Naive thymus-derived CD4-positive, alpha-beta T cell (primary cell): Measurements from ENCODE around the gene TSG101. TPM values are rescaled to one million over a fixed set of nuclear protein-coding genes. Genes with fewer than 3 reads are reported as not detected.

ENCODE experiments used
- ATAC-seq: fragments of 150-1000 bp; cut with Tn5 transposase; 2 replicates; pipeline ENCODE4 v1.10.0; 2021; ENCODE audit warnings: mild to moderate bottlenecking, moderate library complexity
- CTCF ChIA-PET: fragments of 350-600 bp; sonication (Branson Sonifier 250); formaldehyde crosslinking; loops from one replicate; lab custom pipeline; 2021; ENCODE audit warnings: antibody characterized with exemption; lab: Charles Lee
- POLR2A ChIA-PET: fragments of 350-600 bp; sonication (Branson Sonifier 250); formaldehyde crosslinking; loops from one replicate; lab custom pipeline; 2021; ENCODE audit warnings: antibody characterized with exemption, inconsistent platforms; lab: Charles Lee
- DNase-seq, 9 donors: peaks; one replicate each; pipeline versions ENCODE4 v3.0.0 to v3.0.0-alpha.2; 2020 to 2022; ENCODE audit warnings: mixed read lengths in 1 of 9
- H3K27ac ChIP-seq: one replicate; pipeline ENCODE4 v1.7.0; 2013; ENCODE audit warnings: mild to moderate bottlenecking, low read depth, low read length, moderate library complexity
- H3K27me3 ChIP-seq, 2 donors: one replicate each; pipeline ENCODE4 v1.7.0; 2013; ENCODE audit warnings: low read length in 2 of 2, mild to moderate bottlenecking in 2 of 2, moderate library complexity in 2 of 2; ENCODE audit not compliant: control insufficient read depth in 2 of 2, insufficient read depth in 2 of 2
- H3K36me3 ChIP-seq, 3 experiments: 1 replicate in 2 of 3; 2 replicates in 1 of 3; pipeline ENCODE4 v1.7.0; 2013; ENCODE audit warnings: low read length in 3 of 3, mild to moderate bottlenecking in 3 of 3, moderate library complexity in 1 of 3; ENCODE audit not compliant: insufficient read depth in 3 of 3, control insufficient read depth in 2 of 3
- H3K4me1 ChIP-seq, 2 donors: one replicate each; pipeline ENCODE4 v1.7.0; 2013; ENCODE audit warnings: low read length in 2 of 2, mild to moderate bottlenecking in 2 of 2, moderate library complexity in 1 of 2; ENCODE audit not compliant: control insufficient read depth in 2 of 2, insufficient read depth in 2 of 2
- H3K4me3 ChIP-seq: 2 replicates; pipeline ENCODE4 v1.7.0; 2013; ENCODE audit warnings: mild to moderate bottlenecking, low read length
- H3K9me3 ChIP-seq, 3 experiments: 1 replicate in 2 of 3; 2 replicates in 1 of 3; pipeline ENCODE4 v1.7.0; 2013; ENCODE audit warnings: low read length in 3 of 3; ENCODE audit not compliant: control insufficient read depth in 2 of 3
- H3K27ac Mint-ChIP-seq, 9 donors: one replicate each; pipeline ENCODE4 v1.8.0; 2020 to 2022; ENCODE audit warnings: mixed read lengths in 9 of 9, mild to moderate bottlenecking in 8 of 9, moderate library complexity in 5 of 9, inconsistent platforms in 2 of 9
- H3K27me3 Mint-ChIP-seq, 5 donors: one replicate each; pipeline ENCODE4 v1.8.0; 2021 to 2022; ENCODE audit warnings: mixed read lengths in 5 of 5, mild to moderate bottlenecking in 1 of 5
- H3K36me3 Mint-ChIP-seq, 5 donors: one replicate each; pipeline ENCODE4 v1.8.0; 2020 to 2022; ENCODE audit warnings: mixed read lengths in 5 of 5, mild to moderate bottlenecking in 3 of 5, inconsistent platforms in 1 of 5
- H3K4me1 Mint-ChIP-seq, 7 donors: one replicate each; pipeline ENCODE4 v1.8.0; 2020 to 2022; ENCODE audit warnings: mixed read lengths in 7 of 7, mild to moderate bottlenecking in 3 of 7, inconsistent platforms in 1 of 7
- H3K4me3 Mint-ChIP-seq, 10 donors: one replicate each; pipeline ENCODE4 v1.8.0; 2020 to 2022; ENCODE audit warnings: mild to moderate bottlenecking in 10 of 10, mixed read lengths in 10 of 10, moderate library complexity in 6 of 10, inconsistent platforms in 2 of 10
- H3K9me3 Mint-ChIP-seq, 11 donors: one replicate each; pipeline ENCODE4 v1.8.0; 2020 to 2022; ENCODE audit warnings: mixed read lengths in 11 of 11, mild to moderate bottlenecking in 4 of 11, inconsistent platforms in 1 of 11, moderate library complexity in 1 of 11
- intact Hi-C, 2 donors: fragments of 100-400 bp; cut with micrococcal nuclease; formaldehyde crosslinking; loops; one replicate each; pipeline ENCODE4 v1.15.1; 2023
- polyA plus RNA-seq, 2 donors: library from polyadenylated mRNA; unstranded; fragments of 300-500 nt; fragmentation: Illumina TruSeq; gene quantifications; one replicate each; pipeline ENCODE4 v1.2.3, GENCODE V29; 2021
- total RNA-seq, 6 experiments: library from RNA in 5 of 6; stranded (reverse) in 5 of 6; gene quantifications; 1 replicate in 5 of 6; 2 replicates in 1 of 6; pipeline ENCODE4 v1.2.3 and lab custom pipeline; 2021 to 2026

TSG101 gene
- total and polyA plus RNA-seq, 7 experiments from 2014 or later = 16.8 to 61.4 (median 40.8) TPM

DNA sequence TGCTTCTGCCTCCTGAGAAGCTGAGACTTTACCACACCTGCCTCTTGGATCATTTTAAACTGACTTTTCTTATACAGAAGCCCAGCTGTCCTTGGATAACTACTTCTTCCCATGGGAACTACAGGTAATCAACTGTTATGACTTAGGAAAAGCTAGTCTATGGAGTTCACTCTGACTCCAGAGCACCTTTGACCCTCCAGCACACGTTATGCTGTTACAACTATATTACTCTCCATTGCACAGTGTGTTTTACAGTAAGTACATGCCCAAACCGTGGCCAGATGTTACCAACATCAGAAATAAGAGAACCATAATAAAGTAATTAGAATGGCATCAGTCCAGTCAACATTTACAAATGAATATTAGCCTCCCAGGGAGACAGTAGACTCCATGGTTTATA lies 21.3 kb upstream of the TSG101 start:
- Histone ChIP-seq H3K36me3 (peaks cover 0 to 4% (median 0%) of the 10 kb centered on the region in 3 experiments), H3K4me1 (no peaks in the 10 kb centered on the region), H3K9me3 (no peaks in the 10 kb centered on the region), H3K27me3 (no peaks in the 10 kb centered on the region), H3K4me3 (no peak overlapping the region), H3K27ac (no peak overlapping the region)
- no peaks in the 10 kb centered on the region for H3K27me3 Mint-ChIP-seq
- H3K36me3 Mint-ChIP-seq = peaks cover 0 to 16% (median 4%) of the 10 kb centered on the region in 5 donors
- ATAC-seq = no peak
- DNase-seq = no peak
- POLR2A ChIA-PET = no interaction called here
- CTCF ChIA-PET = interaction anchor here (0.6 kb wide), 1 partner anchor 297 kb away, joined by 3 read pairs; no protein-coding TSS in a partner anchor
- no peaks in the 10 kb centered on the region for H3K4me1 Mint-ChIP-seq
- H3K4me3 Mint-ChIP-seq = no peak overlapping the region
- no peaks in the 10 kb centered on the region for H3K9me3 Mint-ChIP-seq
- H3K27ac Mint-ChIP-seq = no peak overlapping the region
- intact Hi-C loops = no loop called here

DNA sequence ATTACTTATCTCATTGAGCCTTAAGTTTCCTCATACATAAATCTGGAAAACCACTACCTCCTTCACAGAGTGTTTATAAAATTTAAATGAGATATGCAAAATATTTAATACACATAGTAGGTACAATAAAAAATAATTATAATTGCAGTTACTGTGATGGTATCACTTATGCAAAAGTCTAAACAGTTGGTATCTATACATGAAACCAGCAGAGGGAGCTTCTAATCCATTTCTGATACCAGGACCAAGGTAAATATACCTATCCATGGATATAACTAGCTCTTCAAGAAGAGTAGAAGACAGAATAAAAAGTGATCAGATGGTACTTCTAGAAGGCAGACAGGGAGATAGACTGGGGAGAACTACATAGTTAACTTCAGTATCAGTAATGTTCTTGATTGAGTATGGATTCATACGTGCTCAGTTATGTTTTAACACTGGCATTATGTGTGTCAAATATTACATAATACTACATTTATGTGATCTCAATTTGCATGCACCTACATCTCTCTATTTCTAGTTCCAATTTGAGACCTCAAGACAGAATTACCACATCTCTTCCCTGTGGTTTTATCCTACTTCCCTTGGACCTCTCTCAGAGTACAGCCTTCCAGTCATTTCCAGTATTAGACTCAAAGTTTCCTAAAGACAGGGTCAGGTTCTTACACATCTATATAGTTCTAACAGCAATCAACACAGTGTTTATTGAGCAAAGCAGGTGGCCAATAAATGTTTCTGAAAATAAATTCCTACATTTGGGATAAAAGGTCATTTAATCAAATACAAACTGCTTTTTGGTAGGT lies 13.7 kb upstream of the TSG101 start:
- ATAC-seq = peak; percentile 73
- H3K4me1 ChIP-seq = no peaks in the 10 kb centered on the region
- Mint-ChIP-seq H3K4me3 (no peak overlapping the region), H3K4me1 (peaks cover 0 to 8% (median 0%) of the 10 kb centered on the region in 7 donors), H3K27ac (peak overlapping the region in 2 of 9 donors; percentile 2 to 13), H3K27me3 (no peaks in the 10 kb centered on the region), H3K36me3 (peaks cover 0 to 7% (median 4%) of the 10 kb centered on the region in 5 donors), H3K9me3 (no peaks in the 10 kb centered on the region)
- POLR2A ChIA-PET = interaction anchor here (0.6 to 1.7 kb wide), 7 partner anchors 14 to 195 kb away, joined by 3 to 6 read pairs (median 4); partner anchors contain the start of genes SPTY2D1 and TSG101
- no peaks in the 10 kb centered on the region for H3K9me3 ChIP-seq
- no peaks in the 10 kb centered on the region for H3K27me3 ChIP-seq
- DNase-seq = peak in 6 of 9 donors; percentile 30 to 60 (median 44)
- no peak overlapping the region for H3K27ac ChIP-seq
- CTCF ChIA-PET = interaction anchor here (0.6 to 4.0 kb wide), 22 partner anchors 14 to 297 kb away, joined by 3 to 40 read pairs (median 3); partner anchors contain the start of gene TSG101
- intact Hi-C loops = loop anchor here (1.0 to 5.0 kb wide), 8 partner anchors 92 to 425 kb away; partner anchors contain the start of gene SPTY2D1 (in 1 of the 2)
- peaks cover 0 to 4% (median 0%) of the 10 kb centered on the region in 3 experiments for H3K36me3 ChIP-seq
- H3K4me3 ChIP-seq = no peak overlapping the region

GRCh38 chr11:18536209-18536608 lies 9.5 kb upstream of the TSG101 start:
- no peaks in the 10 kb centered on the region for H3K9me3 ChIP-seq
- no peaks in the 10 kb centered on the region for H3K4me1 ChIP-seq
- ChIA-PET POLR2A (interaction anchor here (2.7 kb wide), 1 partner anchor 10 kb away, joined by 14 read pairs; the partner anchor contains the start of gene TSG101), CTCF (no interaction called here)
- H3K27me3 ChIP-seq = no peaks in the 10 kb centered on the region
- Mint-ChIP-seq H3K27ac (no peak overlapping the region), H3K4me3 (no peak overlapping the region), H3K4me1 (peaks cover 0 to 11% (median 0%) of the 10 kb centered on the region in 7 donors), H3K36me3 (no peaks in the 10 kb centered on the region), H3K27me3 (no peaks in the 10 kb centered on the region), H3K9me3 (no peaks in the 10 kb centered on the region)
- no peak overlapping the region for H3K27ac ChIP-seq
- no peak overlapping the region for H3K4me3 ChIP-seq
- no peak for DNase-seq
- no peak for ATAC-seq
- intact Hi-C loops = no loop called here
- no peaks in the 10 kb centered on the region for H3K36me3 ChIP-seq

GRCh38 chr11:18534245-18534644 lies 7.5 kb upstream of the TSG101 start:
- no peaks in the 10 kb centered on the region for H3K27me3 Mint-ChIP-seq
- DNase-seq = no peak
- CTCF ChIA-PET = interaction anchor here (0.6 kb wide), 2 partner anchors 24 to 142 kb away, joined by 3 to 6 read pairs; no protein-coding TSS in a partner anchor
- H3K4me1 Mint-ChIP-seq = peaks cover 0 to 4% (median 4%) of the 10 kb centered on the region in 7 donors
- intact Hi-C loops = no loop called here
- Histone ChIP-seq H3K9me3 (no peaks in the 10 kb centered on the region), H3K27ac (no peak overlapping the region), H3K27me3 (no peaks in the 10 kb centered on the region), H3K4me3 (no peak overlapping the region), H3K36me3 (no peaks in the 10 kb centered on the region), H3K4me1 (no peaks in the 10 kb centered on the region)
- H3K4me3 Mint-ChIP-seq = no peak overlapping the region
- no peak for ATAC-seq
- H3K36me3 Mint-ChIP-seq = no peaks in the 10 kb centered on the region
- H3K9me3 Mint-ChIP-seq = no peaks in the 10 kb centered on the region
- POLR2A ChIA-PET = interaction anchor here (0.7 to 2.7 kb wide), 2 partner anchors 8 to 91 kb away, joined by 3 to 14 read pairs; partner anchors contain the start of gene TSG101
- no peak overlapping the region for H3K27ac Mint-ChIP-seq

DNA sequence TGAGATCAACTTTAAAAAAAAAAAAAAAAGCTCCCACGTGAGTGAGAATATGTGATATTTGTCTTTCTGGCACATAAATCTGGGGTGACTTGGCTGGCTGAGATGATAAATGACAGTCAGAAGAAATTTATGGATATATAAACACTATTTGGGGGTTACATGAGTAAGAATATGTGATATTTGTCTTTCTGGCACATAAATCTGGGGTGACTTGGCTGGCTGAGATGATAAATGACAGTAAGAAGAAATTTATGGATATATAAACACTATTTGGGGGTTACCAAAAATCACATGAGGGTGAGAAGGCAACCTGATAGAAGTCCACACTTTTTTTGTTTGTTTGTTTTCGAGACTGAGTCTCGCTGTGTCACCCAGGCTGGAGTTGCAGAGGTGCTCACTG lies 6.6 kb upstream of the TSG101 start:
- peak overlapping the region in 1 of 9 donors; percentile 48 for H3K27ac Mint-ChIP-seq
- peaks cover 0 to 10% (median 8%) of the 10 kb centered on the region in 7 donors for H3K4me1 Mint-ChIP-seq

GRCh38 chr11:18527512-18527911 lies 770 bp upstream of the TSG101 start:
- peak overlapping the region; percentile 93 to 100 (median 100) for H3K4me3 Mint-ChIP-seq
- Histone ChIP-seq H3K36me3 (peaks cover 0 to 2% (median 0%) of the 10 kb centered on the region in 3 experiments), H3K27me3 (no peaks in the 10 kb centered on the region), H3K27ac (peak overlapping the region; percentile 96), H3K4me1 (peaks cover 18% of the 10 kb centered on the region in 2 donors), H3K9me3 (no peaks in the 10 kb centered on the region), H3K4me3 (peak overlapping the region; percentile 94)
- peaks cover 20 to 59% (median 47%) of the 10 kb centered on the region in 7 donors for H3K4me1 Mint-ChIP-seq
- peak in 2 of 9 donors; percentile 9 to 25 for DNase-seq
- H3K9me3 Mint-ChIP-seq = peaks cover 0 to 4% (median 0%) of the 10 kb centered on the region in 11 donors
- ChIA-PET CTCF (interaction anchor here (1.9 kb wide), 1 partner anchor 13 kb away, joined by 6 read pairs; no protein-coding TSS in a partner anchor), POLR2A (interaction anchor here (0.6 to 3.2 kb wide), 15 partner anchors 8 to 1174 kb away, joined by 3 to 34 read pairs (median 9); partner anchors contain the start of genes GTF2H1, HPS5, LDHA and SPTY2D1)
- H3K27me3 Mint-ChIP-seq = peaks cover 0 to 3% (median 0%) of the 10 kb centered on the region in 5 donors
- intact Hi-C loops = loop anchor here (1.0 to 10.0 kb wide), 12 partner anchors 91 to 1835 kb away; partner anchors contain the start of genes C11orf58 (in 1 of the 2), HTATIP2 (in 1 of the 2), LDHC (in 1 of the 2) and PIK3C2A (in 1 of the 2)
- H3K27ac Mint-ChIP-seq = peak overlapping the region; percentile 99 to 100 (median 100)
- ATAC-seq = no peak
- peaks cover 0 to 14% (median 10%) of the 10 kb centered on the region in 5 donors for H3K36me3 Mint-ChIP-seq

More for the DNA sequence above, 6.6 kb upstream of the TSG101 start:
- H3K9me3 Mint-ChIP-seq = no peaks in the 10 kb centered on the region
- CTCF ChIA-PET = interaction anchor here (0.7 kb wide), 1 partner anchor 431 kb away, joined by 4 read pairs; no protein-coding TSS in a partner anchor
- no peaks in the 10 kb centered on the region for H3K4me1 ChIP-seq
- no peak overlapping the region for H3K4me3 Mint-ChIP-seq
- no peak overlapping the region for H3K27ac ChIP-seq
- H3K36me3 ChIP-seq = no peaks in the 10 kb centered on the region
- intact Hi-C loops = no loop called here
- no peaks in the 10 kb centered on the region for H3K27me3 ChIP-seq
- H3K36me3 Mint-ChIP-seq = no peaks in the 10 kb centered on the region
- no peak for DNase-seq
- no peaks in the 10 kb centered on the region for H3K27me3 Mint-ChIP-seq
- H3K4me3 ChIP-seq = no peak overlapping the region
- POLR2A ChIA-PET = interaction anchor here (0.7 kb wide), 1 partner anchor 12 kb away, joined by 3 read pairs; no protein-coding TSS in a partner anchor
- ATAC-seq = no peak
- no peaks in the 10 kb centered on the region for H3K9me3 ChIP-seq
